K562 (cell line): ENCODE measurements around the gene MAGI1. TPM values are rescaled to one million over a fixed set of nuclear protein-coding genes. Genes with fewer than 3 reads are reported as not detected.

Experiments used
- ATAC-seq: fragments of 200-7000 bp; cut with Tn5 transposase; 3 replicates; pipeline ENCODE4 v1.9.1; 2020; ENCODE audit warnings: moderate library complexity
- BruUV-seq: library from RNA; stranded (reverse); fragments of 400-500 nt; replicated peaks from 2 replicates; lab custom pipeline; 2021; lab: Mats Ljungman, UMichigan
- CTCF ChIA-PET: fragments of 300-600 bp; formaldehyde crosslinking; extraction: SDS; loops from one replicate; lab custom pipeline; 2021; ENCODE audit warnings: low intra/inter-chr PET ratio; lab: Yijun Ruan, JAX
- POLR2A ChIA-PET: fragments of 300-600, 350-650 bp; sonication (Branson Sonifier 250); formaldehyde crosslinking; extraction: SDS; loops from one replicate; lab custom pipeline; 2021; ENCODE audit warnings: antibody characterized with exemption, inconsistent platforms; lab: Yijun Ruan, JAX
- DNase-seq, 4 experiments: peaks; one replicate each; pipeline versions ENCODE4 v3.0.0 to v3.0.0-alpha.2; 2011 to 2018; ENCODE audit warnings: low spot score in 3 of 4, mixed read lengths in 3 of 4; ENCODE audit errors: extremely low read depth in 1 of 4
- FAIRE-seq: peaks from 2 replicates; lab custom pipeline; 2011; peaks lifted over from hg19 to GRCh38; lab: Jason Lieb, UNC
- H2AFZ ChIP-seq: 2 replicates; pipeline ENCODE4 v1.6.0; 2011; ENCODE audit warnings: low read depth, low read length, control low read depth, inconsistent platforms
- H3K27ac ChIP-seq: fragments of 200-600 bp; 3 replicates; pipeline ENCODE4 v1.8.0; 2011; ENCODE audit warnings: low read depth, mild to moderate bottlenecking, control low read depth, inconsistent platforms, low read length, moderate library complexity, mixed read lengths; ENCODE audit errors: extremely low read depth
- H3K27me3 ChIP-seq, 2 experiments: fragments of 300-600 bp in 1 of 2; 2 replicates in 1 of 2; 3 replicates in 1 of 2; pipeline versions ENCODE4 v1.6.0 to v1.8.0; 2011; ENCODE audit warnings: inconsistent platforms in 2 of 2, low read length in 2 of 2, mild to moderate bottlenecking in 1 of 2, mixed read lengths in 1 of 2, moderate library complexity in 1 of 2; ENCODE audit not compliant: control insufficient read depth in 2 of 2, insufficient read depth in 2 of 2
- H3K36me3 ChIP-seq: fragments of 300-600 bp; 3 replicates; pipeline ENCODE4 v1.8.0; 2011; ENCODE audit warnings: mild to moderate bottlenecking, low read length, inconsistent platforms; ENCODE audit not compliant: control insufficient read depth, insufficient read depth
- H3K4me1 ChIP-seq, 2 experiments: fragments of 200-600 bp in 1 of 2; replicated peaks in 1 of 2; 2 replicates in 1 of 2; 3 replicates in 1 of 2; pipeline versions ENCODE4 v1.5.1 to v1.8.0; 2011; ENCODE audit warnings: inconsistent platforms in 2 of 2, low read length in 2 of 2, mild to moderate bottlenecking in 1 of 2, mixed read lengths in 1 of 2, moderate library complexity in 1 of 2; ENCODE audit not compliant: control insufficient read depth in 2 of 2, insufficient read depth in 2 of 2
- H3K4me2 ChIP-seq: 2 replicates; pipeline ENCODE4 v1.6.1; 2011; ENCODE audit warnings: low read length, control low read depth, inconsistent platforms, mixed read lengths; ENCODE audit not compliant: insufficient read depth
- H3K4me3 ChIP-seq: fragments of 200-600 bp; sonication (generic), shearing (Covaris generic); 2 replicates; pipeline ENCODE4 v1.5.1; 2016; ENCODE audit warnings: control low read depth, inconsistent platforms
- H3K79me2 ChIP-seq: fragments of 200-600 bp; 3 replicates; pipeline ENCODE4 v1.8.0; 2011; ENCODE audit warnings: low read length, inconsistent platforms; ENCODE audit not compliant: control insufficient read depth, insufficient read depth
- H3K9ac ChIP-seq, 2 experiments: 2 replicates each; pipeline versions ENCODE4 v1.6.0 to v1.6.1; 2011; ENCODE audit warnings: low read depth in 2 of 2, low read length in 2 of 2, control low read depth in 1 of 2, inconsistent platforms in 1 of 2, mild to moderate bottlenecking in 1 of 2, mixed read lengths in 1 of 2; ENCODE audit not compliant: insufficient read depth in 1 of 2
- H3K9me1 ChIP-seq: one replicate; pipeline ENCODE4 v1.6.0; 2011; ENCODE audit warnings: inconsistent platforms, mild to moderate bottlenecking, low read length, moderate library complexity; ENCODE audit not compliant: control insufficient read depth, insufficient read depth
- H3K9me3 ChIP-seq: replicated peaks from 2 replicates; pipeline ENCODE4 v1.5.1; 2011; ENCODE audit warnings: low read depth, low read length, inconsistent platforms; ENCODE audit not compliant: control insufficient read depth, insufficient read depth
- H4K20me1 ChIP-seq: replicated peaks from 2 replicates; pipeline ENCODE4 v1.6.1; 2011; ENCODE audit warnings: low read length, inconsistent platforms, mixed read lengths; ENCODE audit not compliant: control insufficient read depth, insufficient read depth
- CREB1 ChIP-seq, 2 experiments: sonication (generic) in 1 of 2; formaldehyde crosslinking in 1 of 2; IDR thresholded peaks; 2 replicates each; pipeline versions ENCODE4 v1.6.1 to v1.8.0; 2012 to 2022; ENCODE audit warnings: inconsistent platforms in 1 of 2, mild to moderate bottlenecking in 1 of 2, missing genetic modification reagents in 1 of 2, moderate library complexity in 1 of 2
- HCFC1 ChIP-seq: IDR thresholded peaks from 2 replicates; pipeline ENCODE4 v1.6.1; 2012; ENCODE audit warnings: low read depth, low read length, improper control_type of control experiment
- HMGN3 ChIP-seq: IDR thresholded peaks from 2 replicates; pipeline ENCODE4 v1.6.1; 2011; ENCODE audit warnings: borderline replicate concordance, low read depth, mild to moderate bottlenecking, mixed read lengths, low read length; ENCODE audit not compliant: insufficient read length; ENCODE audit errors: extremely low read depth
- IFI16 ChIP-seq: fragments of 250-450 bp; sonication (Bioruptor Pico); IDR thresholded peaks from 2 replicates; pipeline ENCODE4 v2.1.2; 2022; ENCODE audit warnings: mild to moderate bottlenecking, inconsistent platforms
- POLR2AphosphoS2 ChIP-seq: IDR thresholded peaks from 2 replicates; pipeline ENCODE4 v1.6.1; 2012; ENCODE audit warnings: low read length, improper control_type of control experiment
- PRDM10 ChIP-seq: fragments of 450-650 bp; IDR thresholded peaks from 2 replicates; pipeline ENCODE4 v1.6.1; 2018; ENCODE audit not compliant: partially characterized antibody
- TCF15 ChIP-seq: fragments of 250-450 bp; sonication (Bioruptor Pico); IDR thresholded peaks from 2 replicates; pipeline ENCODE4 v1.8.0; 2022; ENCODE audit warnings: moderate library complexity, mild to moderate bottlenecking, inconsistent platforms
- TCF3 ChIP-seq: sonication (generic); formaldehyde crosslinking; IDR thresholded peaks from 2 replicates; pipeline ENCODE4 v1.4.0; 2020; ENCODE audit warnings: mild to moderate bottlenecking, missing genetic modification reagents
- ZNF408 ChIP-seq: fragments of 250-450 bp; sonication (Bioruptor Pico); IDR thresholded peaks from 2 replicates; pipeline ENCODE4 v1.4.0; 2020; ENCODE audit warnings: low read depth, mild to moderate bottlenecking, moderate library complexity
- WGBS: fragments of 100-300 bp; shearing (Covaris generic); methylation state at CpG from one replicate; pipeline ENCODE4 v1.1.6; 2016; ENCODE audit warnings: low coverage, mixed read lengths; ENCODE audit not compliant: insufficient coverage; ENCODE audit errors: missing lambda C conversion rate; 5-methylcytosine and 5-hydroxymethylcytosine counted together
- in situ Hi-C: fragments of 300-500 bp; cut with MboI; formaldehyde crosslinking; loops from 4 replicates; pipeline ENCODE4 v1.15.0; 2018; ENCODE audit warnings: inconsistent platforms, mixed read lengths
- intact Hi-C: fragments of 100-400 bp; cut with micrococcal nuclease; formaldehyde crosslinking; loops from 2 replicates; pipeline ENCODE4 v1.14.2; 2022
- polyA plus RNA-seq, 8 experiments: library from polyadenylated mRNA; depleted of rRNA in 4 of 8; stranded (reverse) in 5 of 8; unstranded in 3 of 8; fragments of >200 nt; fragmentation: Nextera tagmentation in 2 of 8; fragmentation: Illumina TruSeq in 1 of 8; extraction: Ambion mirVana in 2 of 8; extraction: Trizol in 1 of 8; gene quantifications; 2 replicates each; pipeline versions ENCODE4 v1.2.1 to v1.2.3, GENCODE V29; 2011 to 2014; ENCODE audit warnings: inconsistent platforms in 1 of 8, missing spikeins in 1 of 8
- total RNA-seq, 7 experiments: library from RNA; depleted of rRNA in 6 of 7; stranded (reverse); fragments of >200 nt in 6 of 7; fragmentation: Illumina TruSeq in 2 of 7; extraction: Trizol in 2 of 7; gene quantifications; 2 replicates each; pipeline versions ENCODE4 v1.2.1 to v1.2.3, GENCODE V29; 2011 to 2021; ENCODE audit warnings: low replicate concordance in 1 of 7

The MAGI1 gene
- total and polyA plus RNA-seq, 9 of the 15 experiments (the other 6 are each of a cell fraction or from before 2014, with no cell fraction given): 7.8 to 59.4 (median 43.2) TPM

- POLR2A ChIA-PET: no interaction called here
- no peak overlapping the region for H3K9ac ChIP-seq
- H3K9me1 ChIP-seq: no peaks in the 10 kb centered on the region
- H2AFZ ChIP-seq: no peak overlapping the region
- ATAC-seq: no peak
- no peaks in the 10 kb centered on the region for H3K9me3 ChIP-seq
- FAIRE-seq: no peak
- CTCF ChIA-PET: no interaction called here
- WGBS: 0% methylated on average over 1 of the region's 1 CpG
- intact Hi-C loops: no loop called here
- H3K4me1 ChIP-seq: no peaks in the 10 kb centered on the region
- H3K27ac ChIP-seq: no peak overlapping the region
- no peak overlapping the region for H3K4me2 ChIP-seq
- in situ Hi-C loops: no loop called here
- no peak overlapping the region for H3K4me3 ChIP-seq
- no peaks in the 10 kb centered on the region for H3K36me3 ChIP-seq
- peaks cover 0 to 1% of the 10 kb centered on the region in 2 experiments; a peak in 2 of 5 replicates for H3K27me3 ChIP-seq
- no peaks in the 10 kb centered on the region for H3K79me2 ChIP-seq
- DNase-seq: no peak
- BruUV-seq: no TSS peak
- no peak for TF ChIP-seq IFI16 (CRISPR knock-in tag)
- no peak for TF ChIP-seq ZNF408 (CRISPR knock-in tag)
- TF ChIP-seq HCFC1: no peak
- TF ChIP-seq CREB1 (IDR thresholded peaks at IDR 0.05): no peak
- no peak for TF ChIP-seq CREB1 (CRISPR knock-in tag; IDR thresholded peaks at IDR 0.05)
- TF ChIP-seq TCF3 (CRISPR knock-in tag): no peak
- TF ChIP-seq POLR2AphosphoS2: no peak
- H4K20me1 ChIP-seq: no peaks in the 10 kb centered on the region
Observed at GRCh38 chr3:65846936-65847335, 191.8 kb downstream of the MAGI1 start.

- H3K4me2 ChIP-seq: no peak overlapping the region
- no peaks in the 10 kb centered on the region for H3K4me1 ChIP-seq
- H3K27ac ChIP-seq: no peak overlapping the region
- 6% methylated on average over 2 of the region's 2 CpGs for WGBS
- in situ Hi-C loops (no loop called here), intact Hi-C loops (no loop called here)
- DNase-seq (no peak), ATAC-seq (no peak), FAIRE-seq (no peak)
- no peaks in the 10 kb centered on the region for H3K79me2 ChIP-seq
- ChIA-PET POLR2A (interaction anchor here (0.6 kb wide), 1 partner anchor 12 kb away, joined by 3 read pairs; no protein-coding TSS in a partner anchor), CTCF (no interaction called here)
- H3K9ac ChIP-seq: no peak overlapping the region
- H3K4me3 ChIP-seq: no peak overlapping the region
- H3K27me3 ChIP-seq: no peaks in the 10 kb centered on the region; a peak in 1 of 5 replicates
- no TSS peak for BruUV-seq
- H4K20me1 ChIP-seq: no peaks in the 10 kb centered on the region
- H3K36me3 ChIP-seq: no peaks in the 10 kb centered on the region
- TF ChIP-seq TCF15 (no peak), HMGN3 (no peak), PRDM10 (no peak)
- no peaks in the 10 kb centered on the region for H3K9me3 ChIP-seq
- no peak overlapping the region for H2AFZ ChIP-seq
- no peaks in the 10 kb centered on the region for H3K9me1 ChIP-seq
Observed at GRCh38 chr3:65844370-65844769, 194.3 kb downstream of the MAGI1 start.
